GM12878 (cell line): ENCODE measurements around the gene NKIRAS1. TPM values are rescaled to one million over a fixed set of nuclear protein-coding genes. Genes with fewer than 3 reads are reported as not detected.

Experiments
- ATAC-seq: fragments of 200-7000 bp; cut with Tn5 transposase; 3 replicates; pipeline ENCODE4 v1.9.1; 2020; ENCODE audit warnings: mild to moderate bottlenecking, moderate library complexity
- BruUV-seq: library from RNA; stranded (reverse); fragments of 400-500 nt; replicated peaks from 2 replicates; lab custom pipeline; 2021; lab: Mats Ljungman, UMichigan
- CTCF ChIA-PET: fragments of 300-600 bp; sonication (Branson Sonifier 250); formaldehyde crosslinking; extraction: SDS; loops from one replicate; lab custom pipeline; 2021; ENCODE audit warnings: inconsistent platforms; lab: Yijun Ruan, JAX
- POLR2A ChIA-PET: fragments of 350-600 bp; formaldehyde crosslinking; extraction: SDS; loops from one replicate; lab custom pipeline; 2021; ENCODE audit warnings: inconsistent platforms; lab: Charles Lee
- RAD21 ChIA-PET: fragments of 300-600 bp; sonication (Branson Sonifier 250); formaldehyde crosslinking; loops from one replicate; lab custom pipeline; 2023; ENCODE audit warnings: antibody characterized with exemption; ENCODE audit not compliant: unreplicated experiment; lab: Charles Lee
- SMC1A ChIA-PET: fragments of 300-600 bp; sonication (Branson Sonifier 250); formaldehyde crosslinking; loops from one replicate; lab custom pipeline; 2023; ENCODE audit not compliant: unreplicated experiment, uncharacterized antibody; lab: Charles Lee
- DNase-seq: peaks from one replicate; pipeline ENCODE4 v3.0.0-alpha.2; 2011; ENCODE audit warnings: low read depth, low spot score
- FAIRE-seq: peaks from 3 replicates; lab custom pipeline; 2011; peaks lifted over from hg19 to GRCh38; lab: Jason Lieb, UNC
- H2AFZ ChIP-seq: 2 replicates; pipeline ENCODE4 v1.6.0; 2011; ENCODE audit warnings: low read depth, low read length, control low read depth; ENCODE audit not compliant: control insufficient read depth
- H3K27ac ChIP-seq: 2 replicates; pipeline ENCODE4 v1.5.1; 2011; ENCODE audit warnings: control low read depth; ENCODE audit not compliant: control insufficient read depth, insufficient read depth
- H3K27me3 ChIP-seq, 2 experiments: replicated peaks in 1 of 2; 2 replicates each; pipeline versions ENCODE4 v1.6.0 to v1.6.1; 2011; ENCODE audit warnings: low read length in 1 of 2; ENCODE audit not compliant: control insufficient read depth in 2 of 2, insufficient read depth in 2 of 2
- H3K36me3 ChIP-seq, 2 experiments: 2 replicates each; pipeline ENCODE4 v1.5.1; 2011; ENCODE audit warnings: low read length in 1 of 2; ENCODE audit not compliant: control insufficient read depth in 2 of 2, insufficient read depth in 2 of 2
- H3K4me1 ChIP-seq: 2 replicates; pipeline ENCODE4 v1.6.1; 2011; ENCODE audit warnings: mild to moderate bottlenecking, low read length, moderate library complexity, mixed read lengths; ENCODE audit not compliant: control insufficient read depth, insufficient read depth
- H3K4me2 ChIP-seq: 2 replicates; pipeline ENCODE4 v1.6.0; 2011; ENCODE audit warnings: control low read depth; ENCODE audit not compliant: control insufficient read depth, insufficient read depth
- H3K4me3 ChIP-seq: fragments of 200-600 bp; sonication (generic); 2 replicates; pipeline ENCODE4 v1.5.1; 2016
- H3K79me2 ChIP-seq: 2 replicates; pipeline ENCODE4 v1.6.0; 2011; ENCODE audit warnings: low read length; ENCODE audit not compliant: control insufficient read depth, insufficient read depth
- H3K9ac ChIP-seq: 2 replicates; pipeline ENCODE4 v1.8.0; 2011; ENCODE audit warnings: low read length, control low read depth, mixed read lengths; ENCODE audit not compliant: control insufficient read depth, insufficient read depth
- H3K9me3 ChIP-seq: replicated peaks from 3 replicates; pipeline ENCODE4 v1.5.1; 2011; ENCODE audit warnings: mild to moderate bottlenecking, low read length; ENCODE audit not compliant: control insufficient read depth, insufficient read depth
- H4K20me1 ChIP-seq: 2 replicates; pipeline ENCODE4 v1.6.0; 2011; ENCODE audit not compliant: control insufficient read depth, insufficient read depth
- BRCA1 ChIP-seq: IDR thresholded peaks from 2 replicates; pipeline ENCODE4 v1.6.1; 2011; ENCODE audit warnings: low read depth, low read length, improper control_type of control experiment
- EGR1 ChIP-seq, 2 experiments: IDR thresholded peaks; 1 replicate in 1 of 2; 2 replicates in 1 of 2; pipeline ENCODE4 v1.6.1; 2011 to 2012; ENCODE audit warnings: low read depth in 2 of 2, low read length in 2 of 2, borderline replicate concordance in 1 of 2, mild to moderate bottlenecking in 1 of 2, moderate library complexity in 1 of 2
- FOS ChIP-seq: IDR thresholded peaks from 3 replicates; pipeline ENCODE4 v1.6.1; 2011; ENCODE audit warnings: borderline replicate concordance; ENCODE audit not compliant: insufficient read length; ENCODE audit errors: extremely low read depth
- GATAD2B ChIP-seq: fragments of 450-650 bp; conservative IDR thresholded peaks from 2 replicates; pipeline ENCODE4 v1.6.1; 2017; ENCODE audit warnings: low read depth, mild to moderate bottlenecking, moderate library complexity
- LARP7 ChIP-seq: fragments of 450-650 bp; IDR thresholded peaks from 2 replicates; pipeline ENCODE4 v1.6.1; 2017; ENCODE audit warnings: mild to moderate bottlenecking
- NR2F1 ChIP-seq: fragments of 450-650 bp; conservative IDR thresholded peaks from 2 replicates; pipeline ENCODE4 v1.6.1; 2017; ENCODE audit warnings: mild to moderate bottlenecking
- POLR2AphosphoS5 ChIP-seq: IDR thresholded peaks from 2 replicates; pipeline ENCODE4 v1.6.1; 2011; ENCODE audit warnings: mild to moderate bottlenecking, low read length, inconsistent platforms
- RFX5 ChIP-seq: IDR thresholded peaks from 2 replicates; pipeline ENCODE4 v1.6.1; 2011; ENCODE audit warnings: low read depth, low read length, improper control_type of control experiment
- SREBF2 ChIP-seq: IDR thresholded peaks from 2 replicates; pipeline ENCODE4 v1.6.1; 2012; ENCODE audit warnings: mild to moderate bottlenecking, low read length
- WGBS: methylation state at CpG from one replicate; pipeline ENCODE4 v1.1.6; 2016; ENCODE audit warnings: low lambda C conversion rate; ENCODE audit not compliant: insufficient replicate concordance, insufficient coverage; ENCODE audit errors: missing lambda C conversion rate; 5-methylcytosine and 5-hydroxymethylcytosine counted together
- in situ Hi-C: fragments of 300-500 bp; cut with MboI; formaldehyde crosslinking; loops from 9 replicates; pipeline ENCODE4 v1.14.3; 2018; ENCODE audit warnings: mixed read lengths
- intact Hi-C: fragments of 100-400 bp; cut with micrococcal nuclease; formaldehyde crosslinking; loops from one replicate; pipeline ENCODE4 v1.14.2; 2022; ENCODE audit not compliant: unreplicated experiment
- polyA plus RNA-seq, 11 experiments: library from polyadenylated mRNA; depleted of rRNA in 4 of 11; unstranded in 6 of 11; stranded (reverse) in 5 of 11; fragments of >200 nt; fragmentation: Nextera tagmentation in 4 of 11; fragmentation: Illumina TruSeq in 1 of 11; extraction: Ambion mirVana in 4 of 11; extraction: Trizol in 1 of 11; gene quantifications; 1 replicate in 1 of 11; 2 replicates in 10 of 11; pipeline versions ENCODE4 v1.2.1 to v1.2.3, GENCODE V29; 2011 to 2016; ENCODE audit warnings: inconsistent platforms in 2 of 11, missing spikeins in 2 of 11, low read depth in 1 of 11
- total RNA-seq, 4 experiments: library from RNA; depleted of rRNA in 3 of 4; stranded (reverse); fragments of >200 nt in 3 of 4; fragmentation: Illumina TruSeq in 1 of 4; extraction: Trizol in 1 of 4; gene quantifications; 2 replicates each; pipeline versions ENCODE4 v1.2.1 to v1.2.3, GENCODE V29; 2013 to 2021
- TF ChIP-seq, protein P1 (sequence below): fragments of 150-350 bp; IDR thresholded peaks from 2 replicates; pipeline ENCODE4 v1.6.1; 2014; ENCODE audit warnings: mild to moderate bottlenecking, low read depth, low read length
- TF ChIP-seq, protein P2 (sequence below): fragments of 450-650 bp; IDR thresholded peaks from 2 replicates; pipeline ENCODE4 v1.6.1; 2017; ENCODE audit warnings: mild to moderate bottlenecking, moderate library complexity
- TF ChIP-seq, protein P3 (sequence below): fragments of 450-650 bp; IDR thresholded peaks from 2 replicates; pipeline ENCODE4 v1.6.1; 2017; ENCODE audit warnings: antibody characterized with exemption, mild to moderate bottlenecking, moderate library complexity

NKIRAS1 gene
- total and polyA plus RNA-seq, 10 of the 15 experiments (the other 5 are each of a cell fraction or from before 2014, with no cell fraction given) = 7.1 to 17.9 (median 10.9) TPM

DNA sequence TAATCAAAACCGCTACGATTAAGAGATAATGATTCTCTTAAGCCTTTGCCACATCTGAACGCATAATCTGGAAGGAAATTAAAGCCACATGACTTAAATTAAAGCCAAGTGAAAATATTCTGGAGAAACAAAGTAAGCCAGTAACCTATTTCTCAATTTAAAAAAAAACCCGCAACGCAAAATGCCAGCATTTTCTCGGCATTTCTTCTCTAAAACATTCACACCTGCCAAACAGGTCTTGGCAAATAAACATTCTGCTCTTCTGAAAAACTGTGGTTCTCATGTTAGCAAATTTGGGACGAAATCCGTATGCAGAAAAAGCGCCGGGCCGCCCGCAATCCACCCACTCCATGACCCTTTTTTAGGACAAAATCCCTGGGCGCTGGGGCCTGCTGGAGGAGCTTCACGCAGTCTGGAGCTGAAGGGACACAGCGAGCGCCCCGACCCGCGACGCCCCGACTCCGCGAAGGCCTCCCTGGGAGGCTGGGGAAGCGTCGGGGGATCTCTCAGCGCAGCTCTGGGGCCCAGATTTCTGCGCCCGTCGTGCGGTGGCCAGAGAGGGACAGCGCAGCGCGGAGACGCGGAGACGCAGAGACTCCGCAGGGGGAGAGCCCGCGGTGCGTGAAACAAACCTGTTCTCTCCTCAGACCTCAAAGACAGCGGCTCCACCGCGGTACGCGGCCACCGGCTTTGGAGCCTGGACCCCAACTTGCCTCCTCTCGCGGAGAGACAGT lies 471 bp downstream of the NKIRAS1 start:
- Histone ChIP-seq H3K9ac (peak overlapping the region; percentile 87), H3K4me2 (peak overlapping the region; percentile 94), H3K4me1 (peaks cover 3% of the 10 kb centered on the region), H3K79me2 (peaks cover 61% of the 10 kb centered on the region), H3K9me3 (no peaks in the 10 kb centered on the region), H3K27ac (peak overlapping the region; percentile 81), H3K36me3 (peaks cover 0 to 27% of the 10 kb centered on the region in 2 experiments; a peak in 2 of 4 replicates), H4K20me1 (peaks cover 5% of the 10 kb centered on the region; the same call in 1 of the 2 replicates), H3K4me3 (peak overlapping the region; percentile 82), H3K27me3 (no peaks in the 10 kb centered on the region), H2AFZ (peak overlapping the region; percentile 89)
- FAIRE-seq (no peak), DNase-seq (no peak), ATAC-seq (peak; percentile 63)
- ChIA-PET POLR2A (interaction anchor here (0.7 to 2.6 kb wide), 23 partner anchors 9 to 267 kb away, joined by 3 to 17 read pairs (median 3); no protein-coding TSS in a partner anchor), CTCF (interaction anchor here (0.7 to 2.1 kb wide), 5 partner anchors 28 to 85 kb away, joined by 3 to 14 read pairs (median 5); no protein-coding TSS in a partner anchor), RAD21 (interaction anchor here (0.6 to 3.1 kb wide), 11 partner anchors 28 to 324 kb away, joined by 3 to 18 read pairs (median 5); no protein-coding TSS in a partner anchor), SMC1A (interaction anchor here (0.6 to 4.1 kb wide), 20 partner anchors 12 to 223 kb away, joined by 3 to 18 read pairs (median 4); no protein-coding TSS in a partner anchor)
- BruUV-seq = no TSS peak
- 5% methylated on average over 48 of the region's 48 CpGs for WGBS
- in situ Hi-C loops = no loop called here
- intact Hi-C loops = no loop called here
- TF ChIP-seq SREBF2 (no peak), EGR1 (IDR thresholded peaks at IDR 0.05; ENCODE audit: borderline replicate concordance in 1 of 2, low read depth in 2 of 2, low read length in 2 of 2) (no peak), LARP7 (peak; percentile 31), POLR2AphosphoS5 (no peak), NR2F1 (0 out of 2 replicates have a peak, but pooled peaks have one; percentile 40), RFX5 (no peak), BRCA1 (peak; percentile 40; the same call in 1 of the 2 replicates), FOS (no peak), GATAD2B (peak; percentile 49)
- TF ChIP-seq, protein P1, sequence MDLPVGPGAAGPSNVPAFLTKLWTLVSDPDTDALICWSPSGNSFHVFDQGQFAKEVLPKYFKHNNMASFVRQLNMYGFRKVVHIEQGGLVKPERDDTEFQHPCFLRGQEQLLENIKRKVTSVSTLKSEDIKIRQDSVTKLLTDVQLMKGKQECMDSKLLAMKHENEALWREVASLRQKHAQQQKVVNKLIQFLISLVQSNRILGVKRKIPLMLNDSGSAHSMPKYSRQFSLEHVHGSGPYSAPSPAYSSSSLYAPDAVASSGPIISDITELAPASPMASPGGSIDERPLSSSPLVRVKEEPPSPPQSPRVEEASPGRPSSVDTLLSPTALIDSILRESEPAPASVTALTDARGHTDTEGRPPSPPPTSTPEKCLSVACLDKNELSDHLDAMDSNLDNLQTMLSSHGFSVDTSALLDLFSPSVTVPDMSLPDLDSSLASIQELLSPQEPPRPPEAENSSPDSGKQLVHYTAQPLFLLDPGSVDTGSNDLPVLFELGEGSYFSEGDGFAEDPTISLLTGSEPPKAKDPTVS = no peak
- TF ChIP-seq, protein P2, sequence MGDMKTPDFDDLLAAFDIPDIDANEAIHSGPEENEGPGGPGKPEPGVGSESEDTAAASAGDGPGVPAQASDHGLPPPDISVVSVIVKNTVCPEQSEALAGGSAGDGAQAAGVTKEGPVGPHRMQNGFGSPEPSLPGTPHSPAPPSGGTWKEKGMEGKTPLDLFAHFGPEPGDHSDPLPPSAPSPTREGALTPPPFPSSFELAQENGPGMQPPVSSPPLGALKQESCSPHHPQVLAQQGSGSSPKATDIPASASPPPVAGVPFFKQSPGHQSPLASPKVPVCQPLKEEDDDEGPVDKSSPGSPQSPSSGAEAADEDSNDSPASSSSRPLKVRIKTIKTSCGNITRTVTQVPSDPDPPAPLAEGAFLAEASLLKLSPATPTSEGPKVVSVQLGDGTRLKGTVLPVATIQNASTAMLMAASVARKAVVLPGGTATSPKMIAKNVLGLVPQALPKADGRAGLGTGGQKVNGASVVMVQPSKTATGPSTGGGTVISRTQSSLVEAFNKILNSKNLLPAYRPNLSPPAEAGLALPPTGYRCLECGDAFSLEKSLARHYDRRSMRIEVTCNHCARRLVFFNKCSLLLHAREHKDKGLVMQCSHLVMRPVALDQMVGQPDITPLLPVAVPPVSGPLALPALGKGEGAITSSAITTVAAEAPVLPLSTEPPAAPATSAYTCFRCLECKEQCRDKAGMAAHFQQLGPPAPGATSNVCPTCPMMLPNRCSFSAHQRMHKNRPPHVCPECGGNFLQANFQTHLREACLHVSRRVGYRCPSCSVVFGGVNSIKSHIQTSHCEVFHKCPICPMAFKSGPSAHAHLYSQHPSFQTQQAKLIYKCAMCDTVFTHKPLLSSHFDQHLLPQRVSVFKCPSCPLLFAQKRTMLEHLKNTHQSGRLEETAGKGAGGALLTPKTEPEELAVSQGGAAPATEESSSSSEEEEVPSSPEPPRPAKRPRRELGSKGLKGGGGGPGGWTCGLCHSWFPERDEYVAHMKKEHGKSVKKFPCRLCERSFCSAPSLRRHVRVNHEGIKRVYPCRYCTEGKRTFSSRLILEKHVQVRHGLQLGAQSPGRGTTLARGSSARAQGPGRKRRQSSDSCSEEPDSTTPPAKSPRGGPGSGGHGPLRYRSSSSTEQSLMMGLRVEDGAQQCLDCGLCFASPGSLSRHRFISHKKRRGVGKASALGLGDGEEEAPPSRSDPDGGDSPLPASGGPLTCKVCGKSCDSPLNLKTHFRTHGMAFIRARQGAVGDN = 0 out of 2 replicates have a peak, but pooled peaks have one; percentile 27
- TF ChIP-seq, protein P3, sequence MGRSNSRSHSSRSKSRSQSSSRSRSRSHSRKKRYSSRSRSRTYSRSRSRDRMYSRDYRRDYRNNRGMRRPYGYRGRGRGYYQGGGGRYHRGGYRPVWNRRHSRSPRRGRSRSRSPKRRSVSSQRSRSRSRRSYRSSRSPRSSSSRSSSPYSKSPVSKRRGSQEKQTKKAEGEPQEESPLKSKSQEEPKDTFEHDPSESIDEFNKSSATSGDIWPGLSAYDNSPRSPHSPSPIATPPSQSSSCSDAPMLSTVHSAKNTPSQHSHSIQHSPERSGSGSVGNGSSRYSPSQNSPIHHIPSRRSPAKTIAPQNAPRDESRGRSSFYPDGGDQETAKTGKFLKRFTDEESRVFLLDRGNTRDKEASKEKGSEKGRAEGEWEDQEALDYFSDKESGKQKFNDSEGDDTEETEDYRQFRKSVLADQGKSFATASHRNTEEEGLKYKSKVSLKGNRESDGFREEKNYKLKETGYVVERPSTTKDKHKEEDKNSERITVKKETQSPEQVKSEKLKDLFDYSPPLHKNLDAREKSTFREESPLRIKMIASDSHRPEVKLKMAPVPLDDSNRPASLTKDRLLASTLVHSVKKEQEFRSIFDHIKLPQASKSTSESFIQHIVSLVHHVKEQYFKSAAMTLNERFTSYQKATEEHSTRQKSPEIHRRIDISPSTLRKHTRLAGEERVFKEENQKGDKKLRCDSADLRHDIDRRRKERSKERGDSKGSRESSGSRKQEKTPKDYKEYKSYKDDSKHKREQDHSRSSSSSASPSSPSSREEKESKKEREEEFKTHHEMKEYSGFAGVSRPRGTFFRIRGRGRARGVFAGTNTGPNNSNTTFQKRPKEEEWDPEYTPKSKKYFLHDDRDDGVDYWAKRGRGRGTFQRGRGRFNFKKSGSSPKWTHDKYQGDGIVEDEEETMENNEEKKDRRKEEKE = no peak
